HG03025 (cell line): ENCODE data around the gene LARP1.
A peak's percentile ranks its signal among the peaks of the same experiment; 100 is the strongest.

Source experiments
- ATAC-seq: cut with Tn5 transposase; IDR thresholded peaks from one replicate; pipeline ENCODE4 v1.9.1; 2021; ENCODE audit warnings: mild to moderate bottlenecking, moderate library complexity; ENCODE audit not compliant: unreplicated experiment, low FRiP score

LARP1 gene

GRCh38 chr5:154849791-154850201, 94.6 kb downstream of the LARP1 start:
- ATAC-seq, result no peak

GRCh38 chr5:154850255-154851062, 95.3 kb downstream of the LARP1 start, which contains the start of gene FAXDC2:
TSS of gene FAXDC2 (minus strand) at chr5:154850603. CDS start at chr5:154838178, 12,425 bp downstream.
- no peak for ATAC-seq

GRCh38 chr5:154851351-154851750, 96.2 kb downstream of the LARP1 start:
- no peak for ATAC-seq

- peak; percentile 58 for ATAC-seq
Measured at GRCh38 chr5:154857530-154858296, 102.5 kb downstream of the LARP1 start.

GRCh38 chr5:154858297-154858971, 103.3 kb downstream of the LARP1 start, which contains the start of gene CNOT8:
TSS of gene CNOT8 (plus strand) at chr5:154858627. CDS start at chr5:154863279, 4,652 bp downstream.
- peak; percentile 61 for ATAC-seq

GRCh38 chr5:154858972-154859871, 104.0 kb downstream of the LARP1 start:
- ATAC-seq, result no peak

- no peak for ATAC-seq
Measured at GRCh38 chr5:154860123-154860522, 104.9 kb downstream of the LARP1 start.

GRCh38 chr5:154860765-154861164, 105.6 kb downstream of the LARP1 start:
- no peak for ATAC-seq

- no peak for ATAC-seq
Measured at GRCh38 chr5:154861946-154862345, 106.8 kb downstream of the LARP1 start.

GRCh38 chr5:154862766-154863165, 107.6 kb downstream of the LARP1 start:
- ATAC-seq, result no peak

GRCh38 chr5:154863291-154864080, 108.3 kb downstream of the LARP1 start:
- ATAC-seq, result no peak

- ATAC-seq, result no peak
Measured at GRCh38 chr5:154865466-154866184, 110.4 kb downstream of the LARP1 start.

- ATAC-seq, result no peak
Measured at GRCh38 chr5:154866841-154867240, 111.7 kb downstream of the LARP1 start.
